ENCODE data around the gene SETX. TPM values are rescaled to one million over a fixed set of nuclear protein-coding genes. Genes with fewer than 3 reads are reported as not detected.

SETX gene
- total RNA-seq, 6 donors from 2014 or later: 44.3 to 91.4 (median 55.4) TPM

- WGBS, 2 donors: 74 to 82% methylated on average over 1 of the region's 1 CpG
- no peak overlapping the region for H3K4me3 ChIP-seq
- H3K27me3 ChIP-seq: no peaks in the 10 kb centered on the region
- no peaks in the 10 kb centered on the region for H3K9me3 ChIP-seq
- peaks cover 4 to 64% (median 15%) of the 10 kb centered on the region in 4 donors for H3K36me3 ChIP-seq
- H3K27ac ChIP-seq: no peak overlapping the region
- no peak for TF ChIP-seq POLR2A (IDR thresholded peaks at IDR 0.05)
- no peak for TF ChIP-seq EP300 (IDR thresholded peaks at IDR 0.05)
- no peak for TF ChIP-seq POLR2AphosphoS5 (IDR thresholded peaks at IDR 0.05)
- no peak for TF ChIP-seq CTCF (IDR thresholded peaks at IDR 0.05)
- ATAC-seq (ENCODE audit: low FRiP score in 2 of 2): no peak
- H3K4me1 ChIP-seq: peaks cover 0 to 9% (median 7%) of the 10 kb centered on the region in 4 donors
- DNase-seq: no peak
These were observed 30.4 kb downstream of the SETX start for GRCh38 chr9:132324425-132324824.

- Histone ChIP-seq H3K36me3 (peaks cover 0 to 48% (median 6%) of the 10 kb centered on the region in 4 donors), H3K4me3 (no peak overlapping the region), H3K4me1 (peaks cover 0 to 23% (median 15%) of the 10 kb centered on the region in 4 donors), H3K9me3 (no peaks in the 10 kb centered on the region), H3K27ac (no peak overlapping the region), H3K27me3 (no peaks in the 10 kb centered on the region)
- 54 to 60% methylated on average over 4 of the region's 4 CpGs for WGBS, 2 donors
- DNase-seq (no peak), ATAC-seq (ENCODE audit: low FRiP score in 2 of 2) (no peak)
- TF ChIP-seq CTCF (IDR thresholded peaks at IDR 0.05) (no peak), POLR2A (IDR thresholded peaks at IDR 0.05) (no peak), EP300 (IDR thresholded peaks at IDR 0.05) (no peak), POLR2AphosphoS5 (IDR thresholded peaks at IDR 0.05) (no peak)
These were observed 35.2 kb downstream of the SETX start for GRCh38 chr9:132319421-132320110.

GRCh38 chr9:132312873-132313272, 41.9 kb downstream of the SETX start:
- Histone ChIP-seq H3K4me3 (no peak overlapping the region), H3K36me3 (peaks cover 11 to 62% (median 43%) of the 10 kb centered on the region in 4 donors), H3K27me3 (no peaks in the 10 kb centered on the region), H3K27ac (no peak overlapping the region), H3K9me3 (no peaks in the 10 kb centered on the region), H3K4me1 (no peaks in the 10 kb centered on the region)
- no peak for DNase-seq
- 84 to 89% methylated on average over 2 of the region's 2 CpGs for WGBS, 2 donors
- TF ChIP-seq CTCF (IDR thresholded peaks at IDR 0.05): no peak
- TF ChIP-seq EP300 (IDR thresholded peaks at IDR 0.05): no peak
- TF ChIP-seq POLR2A (IDR thresholded peaks at IDR 0.05): no peak
- no peak for TF ChIP-seq POLR2AphosphoS5 (IDR thresholded peaks at IDR 0.05)
- ATAC-seq (ENCODE audit: low FRiP score in 2 of 2): no peak

- H3K27ac ChIP-seq: no peak overlapping the region
- no peak for DNase-seq
- no peaks in the 10 kb centered on the region for H3K27me3 ChIP-seq
- ATAC-seq (ENCODE audit: low FRiP score in 2 of 2): no peak
- no peak overlapping the region for H3K4me3 ChIP-seq
- H3K4me1 ChIP-seq: no peaks in the 10 kb centered on the region
- H3K36me3 ChIP-seq: peaks cover 11 to 66% (median 43%) of the 10 kb centered on the region in 4 donors
- no peak for TF ChIP-seq POLR2AphosphoS5 (IDR thresholded peaks at IDR 0.05)
- no peak for TF ChIP-seq EP300 (IDR thresholded peaks at IDR 0.05)
- TF ChIP-seq CTCF (IDR thresholded peaks at IDR 0.05): no peak
- TF ChIP-seq POLR2A (IDR thresholded peaks at IDR 0.05): no peak
- no peaks in the 10 kb centered on the region for H3K9me3 ChIP-seq
These were observed 42.4 kb downstream of the SETX start for GRCh38 chr9:132312426-132312825.

- TF ChIP-seq POLR2AphosphoS5 (IDR thresholded peaks at IDR 0.05) (no peak), CTCF (IDR thresholded peaks at IDR 0.05) (no peak), EP300 (IDR thresholded peaks at IDR 0.05) (no peak), POLR2A (IDR thresholded peaks at IDR 0.05) (no peak)
- H3K36me3 ChIP-seq: peaks cover 11 to 68% (median 45%) of the 10 kb centered on the region in 4 donors
- DNase-seq (no peak), ATAC-seq (ENCODE audit: low FRiP score in 2 of 2) (no peak)
- no peak overlapping the region for H3K4me3 ChIP-seq
- no peaks in the 10 kb centered on the region for H3K27me3 ChIP-seq
- 95 to 97% methylated on average over 4 of the region's 4 CpGs for WGBS, 2 donors
- H3K9me3 ChIP-seq: no peaks in the 10 kb centered on the region
- H3K4me1 ChIP-seq: no peaks in the 10 kb centered on the region
- H3K27ac ChIP-seq: no peak overlapping the region
These were observed 42.8 kb downstream of the SETX start for GRCh38 chr9:132311978-132312377.
